GM18909 (cell line): Measurements from ENCODE around the gene WNT10A.
"Not testable (repeated sequence)": the region's sequence is repeated elsewhere in the genome, so short reads cannot be mapped to it uniquely, and the experiment has no call there.

Source experiments
- ATAC-seq: cut with Tn5 transposase; IDR thresholded peaks from one replicate; pipeline ENCODE4 v1.9.1; 2021; ENCODE audit warnings: mild to moderate bottlenecking; ENCODE audit not compliant: unreplicated experiment, poor library complexity

Gene WNT10A

GRCh38 chr2:218924757-218925156 lies 44.1 kb downstream of the WNT10A start:
- ATAC-seq: no peak

- no peak for ATAC-seq
These were observed 44.8 kb downstream of the WNT10A start for GRCh38 chr2:218925434-218925833.

- ATAC-seq: no peak
These were observed 46.8 kb downstream of the WNT10A start for GRCh38 chr2:218927422-218927821.

DNA sequence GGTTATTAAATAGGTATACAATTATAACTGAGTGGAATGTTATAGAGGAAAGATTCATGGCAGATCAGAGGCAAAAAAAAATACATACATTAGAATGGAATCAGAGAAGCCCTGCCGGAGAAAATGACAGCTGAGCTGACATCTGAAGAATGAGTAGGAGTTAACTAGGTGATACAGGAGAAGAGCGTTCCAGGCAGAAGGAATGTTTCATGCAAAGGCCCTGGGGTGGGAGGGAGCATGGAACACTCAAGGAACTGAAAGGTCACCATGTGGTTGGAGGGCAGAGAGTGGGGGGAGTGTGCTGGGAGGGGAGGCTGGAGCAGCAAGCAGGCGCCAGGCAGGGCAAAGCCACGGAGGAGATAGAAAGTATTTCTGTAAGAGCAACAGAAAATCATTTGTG lies 47.2 kb downstream of the WNT10A start:
- ATAC-seq: no peak

- ATAC-seq: not testable (repeated sequence)
These were observed 49.8 kb downstream of the WNT10A start for GRCh38 chr2:218930488-218930887.

DNA sequence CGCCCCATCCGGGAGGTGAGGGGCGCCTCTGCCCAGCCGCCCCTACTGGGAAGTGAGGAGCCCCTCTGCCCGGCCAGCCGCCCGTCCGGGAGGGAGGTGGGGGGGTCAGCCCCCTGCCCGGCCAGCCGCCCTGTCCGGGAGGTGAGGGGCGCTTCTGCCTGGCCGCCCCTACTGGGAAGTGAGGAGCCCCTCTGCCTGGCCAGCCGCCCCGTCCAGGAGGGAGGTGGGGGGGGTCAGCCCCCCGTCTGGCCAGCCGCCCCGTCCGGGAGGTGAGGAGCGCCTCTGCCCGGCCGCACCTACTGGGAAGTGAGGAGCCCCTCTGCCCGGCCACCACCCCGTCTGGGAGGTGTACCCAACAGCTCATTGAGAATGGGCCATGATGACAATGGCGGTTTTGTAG lies 51.1 kb downstream of the WNT10A start:
- ATAC-seq: not testable (repeated sequence)
